Inferior parietal cortex (tissue), 1 donor: ENCODE measurements around the gene SV2A.
"Not testable (repeated sequence)": the region's sequence is repeated elsewhere in the genome, so short reads cannot be mapped to it uniquely, and the experiment has no call there.

Experiments used
- DNase-seq: peaks from one replicate; pipeline ENCODE4 v3.0.0-alpha.2; 2016; ENCODE audit errors: extremely low spot score

Gene SV2A

GRCh38 chr1:149886396-149887195 is 31.0 kb downstream of the SV2A start:
- DNase-seq = peak; percentile 100

- DNase-seq = not testable (repeated sequence)
Observed at GRCh38 chr1:149886121-149886395, 31.6 kb downstream of the SV2A start.

DNA sequence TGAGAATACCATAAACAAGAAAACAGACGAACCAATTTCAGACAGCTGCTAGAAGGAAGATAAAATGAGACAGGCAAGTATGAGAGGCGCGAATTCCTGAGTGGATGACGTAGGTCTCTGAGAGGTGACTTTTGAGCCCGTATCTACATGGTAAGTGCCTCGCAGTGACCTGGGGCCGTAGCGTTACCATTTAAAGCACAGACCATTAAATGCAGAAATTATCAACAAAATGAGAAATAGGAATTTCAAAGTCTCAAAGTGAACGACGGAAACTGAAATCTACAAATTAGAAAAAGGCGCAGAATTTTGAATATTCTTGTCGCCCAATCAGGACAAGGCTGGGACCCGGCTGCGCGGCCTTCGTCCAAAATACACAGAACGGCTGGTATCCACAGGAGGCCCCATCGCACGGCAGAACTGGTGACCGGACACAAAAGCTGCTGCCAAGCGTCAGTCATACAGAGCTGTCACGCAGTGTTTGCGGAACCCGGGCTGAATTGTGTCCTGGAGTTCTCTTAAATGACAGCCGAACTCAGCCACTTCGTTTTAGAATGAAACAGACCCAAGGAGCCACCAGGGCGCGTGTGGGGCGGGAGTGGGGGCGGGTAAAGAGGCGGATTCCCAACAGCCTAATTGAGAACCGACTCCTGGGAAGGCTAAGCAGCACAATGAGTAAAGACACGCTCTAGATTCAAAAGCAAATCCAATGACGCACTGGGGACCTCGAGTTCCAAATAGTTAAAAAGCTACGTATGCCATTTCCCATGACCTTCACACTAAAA is 32.1 kb downstream of the SV2A start:
- DNase-seq = peak; percentile 80

DNA sequence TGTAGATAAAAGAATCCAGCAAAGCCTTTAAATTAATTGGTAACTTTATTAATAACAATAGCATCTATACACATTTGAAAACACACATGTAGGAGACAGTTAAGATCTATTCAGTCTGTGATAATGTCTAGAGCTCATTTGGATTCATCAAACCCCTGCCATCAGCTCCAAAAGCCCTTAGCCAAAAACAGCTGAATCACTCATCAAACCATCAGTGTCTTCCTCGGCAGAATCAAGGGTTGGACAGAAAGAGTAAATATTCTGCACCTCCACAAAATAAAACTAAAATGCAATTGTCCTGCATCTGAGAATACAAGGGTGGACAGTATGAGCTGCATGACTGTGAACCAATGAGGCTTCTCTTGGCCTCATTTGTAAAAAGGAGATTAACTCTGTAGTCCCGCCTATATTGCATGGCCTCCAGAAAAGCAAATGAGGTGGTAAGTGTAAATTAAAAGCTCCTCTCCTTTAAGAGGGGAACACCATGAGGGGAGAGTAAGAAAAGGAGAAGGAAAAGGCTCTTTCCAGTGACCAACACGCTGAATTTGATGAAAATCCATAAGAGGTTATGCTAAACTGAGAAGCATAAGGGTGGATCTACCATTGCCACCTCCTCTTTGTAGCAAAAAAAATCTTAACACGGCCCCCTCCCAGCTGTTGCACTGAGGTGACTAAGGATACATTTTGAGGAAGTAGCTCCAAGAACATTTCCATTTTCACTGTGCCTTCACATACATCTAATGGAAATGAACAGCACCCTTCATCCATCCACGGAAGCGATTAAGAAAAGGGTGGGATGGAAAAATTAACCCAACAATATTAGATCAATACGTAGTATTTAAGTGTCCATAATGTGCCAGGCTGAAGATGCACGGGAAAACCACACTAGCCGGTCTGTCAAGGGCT is 33.0 kb downstream of the SV2A start:
- no peak for DNase-seq

DNA sequence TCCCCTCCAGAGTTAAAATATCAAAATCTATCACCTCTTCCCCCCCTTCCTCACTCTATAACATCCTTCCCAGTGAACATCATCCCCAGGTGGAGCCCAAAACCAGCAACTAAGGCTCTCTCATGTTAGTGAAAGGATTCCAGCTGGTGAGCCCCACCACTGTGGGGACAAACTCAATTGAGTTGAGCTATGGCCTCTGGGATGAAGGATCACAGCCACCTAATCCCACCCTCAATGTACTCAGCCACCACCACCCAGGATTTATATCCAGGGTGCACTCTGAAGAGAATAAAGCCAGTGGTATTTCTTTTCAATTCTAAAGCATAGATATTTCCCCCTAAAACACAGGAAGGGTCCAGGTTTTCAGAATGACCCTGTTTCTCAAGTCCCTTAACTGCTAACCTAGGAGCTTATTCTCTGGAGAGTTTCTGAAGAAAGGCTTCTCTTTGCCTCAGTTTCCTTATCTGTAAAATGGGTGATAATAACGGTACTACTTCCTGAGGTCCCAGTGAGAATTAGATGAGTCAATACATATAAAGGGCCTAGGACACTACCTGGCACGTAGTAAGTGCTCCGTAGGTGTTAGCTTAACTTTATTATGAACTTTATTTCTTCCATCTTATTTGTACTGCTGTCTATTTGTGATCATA is 33.9 kb downstream of the SV2A start:
- no peak for DNase-seq

DNA sequence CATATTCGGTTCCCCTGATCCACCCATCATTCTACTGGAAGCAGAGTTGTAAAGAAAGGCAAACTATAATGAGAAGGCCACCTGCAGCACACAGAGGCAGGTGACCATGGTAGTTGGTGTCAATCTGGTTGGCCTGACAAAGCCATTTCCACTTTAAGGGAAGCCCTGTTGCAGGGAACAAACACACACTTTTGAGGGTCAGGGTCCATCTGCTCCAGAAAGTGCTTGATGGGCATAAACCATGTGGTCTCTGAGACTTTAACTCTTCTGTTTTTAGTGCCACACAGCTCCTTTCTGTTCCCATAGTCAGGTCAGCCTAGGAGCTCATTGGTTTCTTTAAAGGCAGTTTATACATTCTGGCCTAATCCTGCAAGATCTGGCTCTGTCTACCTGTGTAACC is 35.8 kb downstream of the SV2A start:
- DNase-seq = no peak

DNA sequence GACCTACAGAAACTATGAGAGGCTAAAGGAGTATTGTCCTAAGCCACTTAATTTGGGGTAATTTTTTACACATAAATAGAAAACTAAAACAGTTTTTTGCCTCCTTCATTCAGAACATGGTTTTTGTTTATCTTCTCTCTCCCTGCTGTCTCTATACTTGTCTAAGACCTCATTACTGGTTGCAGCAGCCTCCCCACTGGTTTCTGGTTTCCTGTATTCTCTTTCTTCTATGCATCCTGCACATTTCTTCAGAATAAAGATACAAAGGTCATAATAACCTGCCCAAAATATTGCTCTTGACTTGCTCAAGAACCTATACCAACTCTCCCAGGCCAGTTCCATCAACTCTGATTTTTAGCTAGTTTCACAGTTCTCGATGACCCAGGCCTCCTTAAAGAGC is 38.1 kb downstream of the SV2A start:
- no peak for DNase-seq

DNA sequence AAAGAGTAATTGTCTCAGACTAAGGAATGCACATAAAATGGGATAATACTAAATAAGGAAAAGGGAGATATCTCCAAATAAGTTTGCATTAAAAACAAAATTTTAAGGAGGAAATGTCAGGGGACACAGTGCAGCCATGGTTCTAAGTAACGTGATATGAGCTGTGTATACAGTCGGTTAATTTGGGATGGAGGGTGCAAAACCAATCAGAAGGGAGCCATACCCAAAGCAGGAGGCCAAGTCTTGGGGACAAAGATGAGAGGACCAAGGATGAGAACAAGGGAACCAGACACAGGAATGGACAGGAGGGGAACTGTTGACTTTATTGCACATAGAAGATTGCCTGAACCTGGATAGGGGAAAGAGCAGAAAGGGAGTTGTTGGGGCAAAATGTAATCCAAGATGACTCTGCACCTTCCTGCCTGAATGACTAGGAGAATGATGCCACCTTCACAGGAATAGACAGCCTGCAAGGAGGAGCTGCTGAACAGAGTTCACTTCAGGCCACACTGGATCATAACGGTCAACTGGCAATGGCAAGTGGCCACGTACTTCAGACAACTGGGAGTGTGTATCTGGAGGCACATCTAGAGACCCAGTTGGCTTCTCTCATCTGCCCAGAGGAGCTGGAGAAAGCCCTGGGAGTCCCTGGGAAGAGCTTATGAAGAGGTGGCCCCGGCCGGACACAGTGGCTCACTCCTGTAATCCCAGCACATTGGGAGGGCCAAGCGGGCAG is 40.3 kb downstream of the SV2A start:
- no peak for DNase-seq

- DNase-seq = not testable (repeated sequence)
Observed at GRCh38 chr1:149873060-149873459, 44.6 kb downstream of the SV2A start.

- DNase-seq = not testable (repeated sequence)
Observed at GRCh38 chr1:149866887-149867286, 50.8 kb downstream of the SV2A start.

DNA sequence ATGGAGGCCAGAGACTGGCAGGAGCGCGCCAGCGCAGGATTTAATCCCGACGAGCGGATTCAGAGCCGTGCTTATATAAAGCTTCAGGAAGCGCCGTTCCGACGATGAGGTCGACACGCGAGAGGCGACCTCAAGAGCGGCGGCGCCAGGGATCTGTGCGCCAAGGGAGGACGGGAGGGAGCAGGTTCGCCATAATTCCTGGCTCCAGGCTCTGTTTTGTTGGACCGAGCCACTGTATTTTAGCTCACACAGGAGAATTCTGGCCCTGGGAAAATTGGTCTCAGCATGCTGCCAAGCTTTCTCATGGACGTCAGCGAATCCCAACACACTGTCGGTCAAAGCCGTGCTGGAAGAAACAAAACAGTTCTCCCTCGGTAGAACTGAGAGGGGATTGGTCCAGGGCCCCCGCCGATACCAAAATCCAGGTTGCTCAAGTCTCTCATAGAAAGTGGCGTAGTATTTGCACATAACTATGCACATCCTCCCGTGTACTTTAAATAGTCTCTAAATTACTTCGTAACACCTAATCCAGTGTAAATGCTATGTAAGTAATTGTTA is 56.1 kb downstream of the SV2A start:
- DNase-seq = not testable (repeated sequence)

DNA sequence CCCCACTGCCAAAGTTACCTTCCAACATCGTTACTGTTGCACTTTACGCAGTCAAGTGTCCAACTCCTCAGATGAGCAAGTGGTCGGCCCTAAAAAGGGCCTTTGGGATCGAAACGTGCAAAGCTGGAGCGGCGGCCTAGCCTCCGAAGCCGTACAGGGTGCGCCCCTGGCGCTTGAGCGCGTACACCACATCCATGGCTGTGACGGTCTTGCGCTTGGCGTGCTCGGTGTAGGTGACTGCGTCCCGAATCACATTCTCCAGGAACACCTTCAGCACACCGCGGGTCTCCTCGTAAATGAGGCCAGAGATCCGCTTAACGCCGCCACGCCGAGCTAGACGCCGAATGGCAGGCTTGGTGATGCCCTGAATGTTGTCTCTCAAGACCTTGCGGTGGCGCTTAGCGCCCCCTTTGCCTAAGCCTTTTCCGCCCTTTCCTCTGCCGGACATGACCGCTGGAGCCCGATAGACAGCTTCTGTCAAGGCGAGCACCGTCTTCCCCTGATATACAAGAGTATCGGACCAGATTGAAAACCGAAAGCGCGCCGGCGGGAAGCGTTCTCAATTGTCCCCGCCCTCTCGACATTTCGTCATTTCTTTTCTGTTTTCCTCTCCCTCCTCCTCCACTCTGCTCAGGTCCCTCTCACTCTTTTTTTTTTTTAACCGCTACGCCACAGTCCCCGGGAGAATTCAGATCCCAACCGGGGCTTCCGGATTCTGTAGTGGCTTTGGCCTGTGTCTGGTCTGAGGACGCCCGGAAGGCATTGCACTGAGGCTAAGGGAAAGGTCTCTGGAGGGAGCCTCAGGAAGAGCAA is 56.8 kb downstream of the SV2A start:
- DNase-seq = not testable (repeated sequence)

DNA sequence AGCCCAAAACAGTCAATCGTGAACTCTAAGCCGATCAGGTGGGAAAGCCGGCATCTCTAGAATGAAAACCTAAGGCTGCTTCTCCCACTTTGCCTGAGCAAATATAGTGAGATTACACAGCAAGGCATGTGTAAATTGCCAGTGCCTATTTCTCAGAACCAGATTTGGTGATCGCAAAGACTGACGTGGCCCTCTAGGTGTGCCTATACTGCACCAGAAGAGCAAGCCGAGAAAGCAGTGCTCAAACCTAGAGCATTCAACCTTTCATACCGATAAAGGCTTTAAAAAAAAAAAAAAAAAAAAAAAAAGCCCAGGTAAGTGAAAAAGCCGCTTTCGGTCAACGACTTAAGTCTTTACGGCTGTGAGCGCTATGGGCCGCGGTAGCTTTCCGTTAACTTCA is 57.4 kb downstream of the SV2A start:
- not testable (repeated sequence) for DNase-seq
